Cardiac fibroblast (primary cell): ENCODE data around the gene APC.
"Not testable (repeated sequence)": the region's sequence is repeated elsewhere in the genome, so short reads cannot be mapped to it uniquely, and the experiment has no call there.

ENCODE experiments used
- DNase-seq, 2 donors: peaks; one replicate each; pipeline versions ENCODE4 v3.0.0 to v3.0.0-alpha.2; 2010; ENCODE audit warnings: low read depth in 2 of 2
- H3K4me3 ChIP-seq, 2 donors: replicated peaks in 1 of 2; 1 replicate in 1 of 2; 2 replicates in 1 of 2; pipeline ENCODE4 v1.5.1; 2011; ENCODE audit warnings: low read depth in 2 of 2, low read length in 2 of 2, mild to moderate bottlenecking in 2 of 2, moderate library complexity in 1 of 2
- TF ChIP-seq, protein P1 (sequence below): IDR thresholded peaks from one replicate; pipeline ENCODE4 v1.5.1; 2011; ENCODE audit warnings: low read depth, mild to moderate bottlenecking, low read length, inconsistent platforms

The APC gene

DNA sequence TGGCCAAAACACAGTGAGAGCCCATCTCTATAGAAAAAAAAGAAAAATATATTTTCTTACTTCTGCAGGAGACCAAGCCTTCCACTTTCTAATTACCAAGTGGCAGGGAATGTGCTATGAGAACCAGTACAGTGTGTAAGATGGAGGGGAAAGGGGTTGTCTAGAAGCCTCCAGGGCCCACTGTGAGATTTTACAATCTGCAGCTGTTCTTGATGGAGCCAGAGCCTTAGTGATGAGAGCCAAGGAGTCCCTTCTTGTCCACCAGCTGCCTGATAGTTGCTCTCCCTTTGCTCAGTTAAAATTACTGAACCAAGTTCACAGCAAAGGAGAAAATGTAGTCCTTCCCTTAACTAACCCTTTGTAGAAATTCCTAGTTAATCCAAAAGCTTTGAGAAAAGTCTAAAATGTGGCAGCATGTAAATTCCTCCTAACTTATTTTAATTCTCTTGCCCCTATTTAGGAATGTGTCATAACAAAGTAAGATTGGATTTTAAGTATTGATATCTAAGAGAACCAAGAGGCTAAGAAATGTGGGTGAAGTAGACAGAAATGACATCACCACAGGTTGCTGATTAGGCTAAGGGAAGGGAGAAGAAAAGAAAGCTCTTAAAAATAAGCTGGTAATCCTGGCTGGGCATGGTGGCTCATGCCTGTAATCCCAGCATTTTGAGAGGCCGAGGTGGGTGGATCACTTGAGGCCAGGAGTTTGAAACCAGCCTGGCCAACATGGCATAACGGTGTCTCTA is 142.7 kb downstream of the APC start:
- no peak for DNase-seq
- H3K4me3 ChIP-seq: no peak overlapping the region
- TF ChIP-seq, protein P1, sequence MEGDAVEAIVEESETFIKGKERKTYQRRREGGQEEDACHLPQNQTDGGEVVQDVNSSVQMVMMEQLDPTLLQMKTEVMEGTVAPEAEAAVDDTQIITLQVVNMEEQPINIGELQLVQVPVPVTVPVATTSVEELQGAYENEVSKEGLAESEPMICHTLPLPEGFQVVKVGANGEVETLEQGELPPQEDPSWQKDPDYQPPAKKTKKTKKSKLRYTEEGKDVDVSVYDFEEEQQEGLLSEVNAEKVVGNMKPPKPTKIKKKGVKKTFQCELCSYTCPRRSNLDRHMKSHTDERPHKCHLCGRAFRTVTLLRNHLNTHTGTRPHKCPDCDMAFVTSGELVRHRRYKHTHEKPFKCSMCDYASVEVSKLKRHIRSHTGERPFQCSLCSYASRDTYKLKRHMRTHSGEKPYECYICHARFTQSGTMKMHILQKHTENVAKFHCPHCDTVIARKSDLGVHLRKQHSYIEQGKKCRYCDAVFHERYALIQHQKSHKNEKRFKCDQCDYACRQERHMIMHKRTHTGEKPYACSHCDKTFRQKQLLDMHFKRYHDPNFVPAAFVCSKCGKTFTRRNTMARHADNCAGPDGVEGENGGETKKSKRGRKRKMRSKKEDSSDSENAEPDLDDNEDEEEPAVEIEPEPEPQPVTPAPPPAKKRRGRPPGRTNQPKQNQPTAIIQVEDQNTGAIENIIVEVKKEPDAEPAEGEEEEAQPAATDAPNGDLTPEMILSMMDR: no peak

DNA sequence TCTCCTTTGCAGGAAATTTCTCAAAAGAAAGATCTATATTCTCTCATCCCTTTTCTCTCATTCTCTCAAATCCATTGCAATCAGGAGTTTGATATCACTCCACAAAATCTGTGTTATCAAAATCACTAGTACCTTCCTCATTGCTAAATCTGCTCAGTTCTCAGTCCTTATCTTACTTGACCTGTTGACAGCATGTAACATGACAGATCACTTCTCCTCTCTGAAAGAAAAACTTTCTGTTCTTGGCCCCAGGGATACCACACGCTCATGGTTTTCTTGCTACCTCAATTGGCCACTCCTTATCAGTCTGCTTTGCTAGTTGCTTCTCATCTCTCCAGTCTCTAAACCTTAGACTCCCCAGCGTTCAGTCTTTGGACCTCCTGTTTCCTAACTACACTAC is 145.5 kb downstream of the APC start:
- no peak for DNase-seq
- H3K4me3 ChIP-seq: no peak overlapping the region
- TF ChIP-seq, protein P1: no peak

DNA sequence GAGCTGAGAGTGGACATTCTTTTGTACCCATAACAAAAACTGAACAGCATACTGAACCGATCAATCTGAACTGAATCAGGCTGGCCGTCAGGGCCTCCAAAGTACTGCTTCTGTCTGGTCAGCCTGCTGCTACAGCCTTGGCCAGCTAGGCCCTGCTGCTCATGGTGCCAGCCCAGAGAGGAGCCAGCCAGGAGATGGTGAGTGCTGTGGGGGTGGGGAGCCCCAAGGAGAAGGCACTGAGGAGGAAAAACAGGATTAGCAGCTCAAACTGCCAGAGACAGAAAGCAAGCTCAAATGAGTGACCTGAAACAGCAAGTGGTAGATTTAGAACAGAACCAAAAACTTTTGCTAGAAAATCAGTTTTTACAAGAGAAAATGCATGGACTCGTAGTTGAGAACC is 147.3 kb downstream of the APC start:
- TF ChIP-seq, protein P1: no peak
- DNase-seq: no peak
- H3K4me3 ChIP-seq: no peak overlapping the region

DNA sequence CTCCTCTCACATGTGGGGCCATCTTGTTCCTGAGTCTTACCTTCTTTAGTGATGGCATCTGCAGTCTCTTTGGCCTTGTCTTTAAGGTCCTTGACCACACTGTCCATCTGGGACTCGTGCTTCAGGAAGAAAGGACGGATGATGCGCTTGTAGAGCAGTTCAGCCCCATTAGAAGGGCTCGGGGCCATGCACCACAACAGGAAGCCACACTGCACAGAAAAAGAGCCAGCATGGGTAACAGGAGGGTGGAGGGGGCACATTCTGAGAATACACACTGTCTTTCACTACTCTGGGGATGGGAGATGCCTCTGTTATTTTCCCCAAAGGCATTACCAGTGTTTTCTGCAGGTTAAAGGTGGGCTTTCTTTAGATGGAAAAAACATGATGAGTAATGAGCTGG is 149.3 kb downstream of the APC start:
- no peak overlapping the region for H3K4me3 ChIP-seq
- TF ChIP-seq, protein P1: no peak
- DNase-seq: no peak

GRCh38 chr5:112892066-112892465 is 154.4 kb downstream of the APC start:
- DNase-seq, H3K4me3 ChIP-seq: not testable (repeated sequence)

DNA sequence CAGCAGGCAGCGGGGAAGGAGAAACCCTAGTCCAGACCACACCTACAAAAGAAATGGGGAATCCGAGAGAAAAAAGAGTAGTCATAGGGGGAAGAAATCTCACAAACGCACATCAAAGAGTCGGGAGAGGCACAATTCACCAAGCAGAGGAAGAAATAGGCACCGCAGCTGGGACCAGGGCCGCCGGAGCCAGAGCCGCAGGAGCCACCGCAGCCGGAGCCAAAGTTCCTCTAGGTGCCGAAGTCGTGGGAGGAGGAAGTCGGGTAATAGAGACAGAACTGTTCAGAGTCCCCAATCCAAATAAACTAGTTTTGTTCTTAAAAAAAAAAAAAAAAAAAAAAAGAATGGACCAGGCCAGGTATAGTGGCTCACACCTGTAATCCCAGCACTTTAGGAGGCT is 155.1 kb downstream of the APC start:
- TF ChIP-seq, protein P1: no peak
- H3K4me3 ChIP-seq: no peak overlapping the region
- no peak for DNase-seq

DNA sequence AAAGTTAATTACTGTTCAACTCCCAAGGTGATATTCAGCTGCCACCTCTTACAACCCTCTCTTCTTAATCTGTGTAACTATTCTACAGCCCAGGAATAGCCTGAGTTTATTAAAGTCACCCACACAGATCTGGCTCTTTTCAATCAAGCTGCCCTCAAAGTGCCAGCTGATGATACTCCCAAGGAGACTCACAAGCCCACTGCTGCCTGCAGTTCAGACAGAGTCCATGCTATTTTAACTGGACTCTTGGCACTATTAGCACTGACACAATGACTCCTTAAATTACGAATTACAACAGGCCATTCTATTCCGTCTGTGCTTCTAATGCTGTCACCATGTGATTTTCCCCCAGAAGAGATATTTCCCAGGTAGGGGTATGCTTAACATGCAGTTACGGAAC is 158.0 kb downstream of the APC start:
- H3K4me3 ChIP-seq: no peak overlapping the region
- no peak for DNase-seq
- TF ChIP-seq, protein P1: no peak
